GM23338 (cell line): ENCODE results near the gene PTPRN2. TPM values are rescaled to one million over a fixed set of nuclear protein-coding genes. Genes with fewer than 3 reads are reported as not detected.

Experiments used
- ATAC-seq: fragments of 200-7000 bp; cut with Tn5 transposase; 3 replicates; pipeline ENCODE4 v1.9.1; 2020
- DNase-seq: peaks from one replicate; pipeline ENCODE4 v3.0.0-alpha.2; 2015; ENCODE audit warnings: low spot score
- H2AFZ ChIP-seq: fragments of 200-600 bp; sonication (generic); 2 replicates; pipeline ENCODE4 v1.8.0; 2016; ENCODE audit warnings: antibody characterized with exemption, mild to moderate bottlenecking, moderate library complexity
- H3F3A ChIP-seq: fragments of 200-600 bp; sonication (generic); replicated peaks from 2 replicates; pipeline ENCODE4 v1.8.0; 2017; ENCODE audit warnings: antibody characterized with exemption, mixed run types, low read depth
- H3K27ac ChIP-seq: fragments of 200-600 bp; sonication (generic); 2 replicates; pipeline ENCODE4 v1.6.1; 2016; ENCODE audit warnings: low read depth
- H3K27me3 ChIP-seq: fragments of 200-600 bp; sonication (generic); 2 replicates; pipeline ENCODE4 v1.8.0; 2016; ENCODE audit warnings: mild to moderate bottlenecking, mixed run types, moderate library complexity; ENCODE audit not compliant: insufficient read depth
- H3K36me3 ChIP-seq: fragments of 200-600 bp; sonication (generic); 2 replicates; pipeline ENCODE4 v1.8.0; 2016; ENCODE audit warnings: mild to moderate bottlenecking; ENCODE audit not compliant: insufficient read depth
- H3K4me1 ChIP-seq: fragments of 200-600 bp; sonication (generic); 2 replicates; pipeline ENCODE4 v1.8.0; 2016; ENCODE audit warnings: mild to moderate bottlenecking, moderate library complexity; ENCODE audit not compliant: insufficient read depth
- H3K4me2 ChIP-seq: fragments of 200-600 bp; sonication (generic); 2 replicates; pipeline ENCODE4 v1.7.1; 2017; ENCODE audit warnings: mixed run types
- H3K4me3 ChIP-seq: fragments of 200-600 bp; sonication (generic); 2 replicates; pipeline ENCODE4 v1.6.1; 2016; ENCODE audit warnings: mixed run types
- H3K79me2 ChIP-seq: fragments of 200-600 bp; sonication (generic); replicated peaks from 2 replicates; pipeline ENCODE4 v1.8.0; 2017; ENCODE audit warnings: mild to moderate bottlenecking; ENCODE audit not compliant: insufficient read depth
- H3K9me2 ChIP-seq: fragments of 200-600 bp; sonication (generic); 2 replicates; pipeline ENCODE4 v1.8.0; 2017; ENCODE audit not compliant: insufficient read depth
- H4K20me1 ChIP-seq: fragments of 200-600 bp; sonication (generic); replicated peaks from 2 replicates; pipeline ENCODE4 v1.8.0; 2017; ENCODE audit warnings: mild to moderate bottlenecking; ENCODE audit not compliant: insufficient read depth
- H3K27ac Mint-ChIP-seq: 2 replicates; pipeline ENCODE4 v1.8.0; 2020; ENCODE audit warnings: inconsistent platforms, mild to moderate bottlenecking, moderate library complexity, mixed read lengths
- H3K27me3 Mint-ChIP-seq: 3 replicates; pipeline ENCODE4 v1.8.0; 2022; ENCODE audit warnings: low read depth, mild to moderate bottlenecking, moderate library complexity, mixed read lengths, inconsistent platforms; ENCODE audit not compliant: insufficient read depth, poor library complexity
- H3K36me3 Mint-ChIP-seq: 3 replicates; pipeline ENCODE4 v1.8.0; 2021; ENCODE audit warnings: low read depth, mild to moderate bottlenecking, inconsistent platforms, moderate library complexity, mixed read lengths
- H3K4me1 Mint-ChIP-seq: 3 replicates; pipeline ENCODE4 v1.8.0; 2020; ENCODE audit warnings: mild to moderate bottlenecking, inconsistent platforms, mixed read lengths
- H3K4me3 Mint-ChIP-seq: 3 replicates; pipeline ENCODE4 v1.8.0; 2021; ENCODE audit warnings: moderate library complexity, mild to moderate bottlenecking, inconsistent platforms, mixed read lengths
- H3K9me3 Mint-ChIP-seq: 3 replicates; pipeline ENCODE4 v1.8.0; 2020; ENCODE audit warnings: moderate library complexity, mild to moderate bottlenecking, inconsistent platforms, mixed read lengths
- CREB1 ChIP-seq: fragments of 250-450 bp; sonication (Bioruptor Pico); IDR thresholded peaks from 2 replicates; pipeline ENCODE4 v1.5.0; 2020; ENCODE audit warnings: low read depth, mild to moderate bottlenecking, moderate library complexity
- EZH2 ChIP-seq: fragments of 200-600 bp; sonication (generic); IDR thresholded peaks from one replicate; pipeline ENCODE4 v1.8.0; 2017; ENCODE audit warnings: antibody characterized with exemption, mild to moderate bottlenecking, low read depth; ENCODE audit not compliant: unreplicated experiment
- EZH2phosphoT487 ChIP-seq: fragments of 200-600 bp; sonication (generic); IDR thresholded peaks from one replicate; pipeline ENCODE4 v1.8.1; 2018; ENCODE audit warnings: antibody characterized with exemption; ENCODE audit not compliant: unreplicated experiment
- JUNB ChIP-seq: IDR thresholded peaks from one replicate; pipeline ENCODE4 v1.6.1; 2016; ENCODE audit warnings: antibody characterized with exemption; ENCODE audit not compliant: unreplicated experiment
- NANOG ChIP-seq: IDR thresholded peaks from 2 replicates; pipeline ENCODE4 v1.6.1; 2016; ENCODE audit warnings: antibody characterized with exemption, borderline replicate concordance
- POLR2AphosphoS5 ChIP-seq: IDR thresholded peaks from 2 replicates; pipeline ENCODE4 v1.6.1; 2016; ENCODE audit warnings: antibody characterized with exemption, low read depth
- STAT1 ChIP-seq: IDR thresholded peaks from one replicate; pipeline ENCODE4 v1.6.1; 2016; ENCODE audit warnings: antibody characterized with exemption; ENCODE audit not compliant: unreplicated experiment
- ZNF331 ChIP-seq: fragments of 250-450 bp; sonication (Bioruptor Pico); IDR thresholded peaks from 2 replicates; pipeline ENCODE4 v1.5.0; 2020; ENCODE audit warnings: low read depth, mild to moderate bottlenecking, moderate library complexity
- polyA plus RNA-seq: library from polyadenylated mRNA; unstranded; fragments of >200 nt; fragmentation: Nextera tagmentation; extraction: Ambion mirVana; gene quantifications from 2 replicates; pipeline ENCODE4 v1.2.1, GENCODE V29; 2016
- total RNA-seq: library from RNA; depleted of rRNA; stranded (reverse); fragments of >200 nt; shearing (Covaris generic); gene quantifications from 2 replicates; pipeline ENCODE4 v1.2.3, GENCODE V29; 2014
- TF ChIP-seq, protein P1 (sequence below), 2 experiments: fragments of 200-600 bp in 1 of 2; sonication (generic) in 1 of 2; conservative IDR thresholded peaks; 2 replicates each; pipeline versions ENCODE4 v1.5.1 to v1.6.1; 2016 to 2017; ENCODE audit warnings: antibody characterized with exemption in 2 of 2, low read depth in 2 of 2, mild to moderate bottlenecking in 2 of 2, moderate library complexity in 1 of 2
- TF ChIP-seq, protein P2 (sequence below): IDR thresholded peaks from one replicate; pipeline ENCODE4 v1.6.1; 2018; ENCODE audit warnings: antibody characterized with exemption; ENCODE audit not compliant: unreplicated experiment

PTPRN2 gene
- total and polyA plus RNA-seq, 2 experiments from 2014 or later: 0.87 to 4.0 TPM

DNA sequence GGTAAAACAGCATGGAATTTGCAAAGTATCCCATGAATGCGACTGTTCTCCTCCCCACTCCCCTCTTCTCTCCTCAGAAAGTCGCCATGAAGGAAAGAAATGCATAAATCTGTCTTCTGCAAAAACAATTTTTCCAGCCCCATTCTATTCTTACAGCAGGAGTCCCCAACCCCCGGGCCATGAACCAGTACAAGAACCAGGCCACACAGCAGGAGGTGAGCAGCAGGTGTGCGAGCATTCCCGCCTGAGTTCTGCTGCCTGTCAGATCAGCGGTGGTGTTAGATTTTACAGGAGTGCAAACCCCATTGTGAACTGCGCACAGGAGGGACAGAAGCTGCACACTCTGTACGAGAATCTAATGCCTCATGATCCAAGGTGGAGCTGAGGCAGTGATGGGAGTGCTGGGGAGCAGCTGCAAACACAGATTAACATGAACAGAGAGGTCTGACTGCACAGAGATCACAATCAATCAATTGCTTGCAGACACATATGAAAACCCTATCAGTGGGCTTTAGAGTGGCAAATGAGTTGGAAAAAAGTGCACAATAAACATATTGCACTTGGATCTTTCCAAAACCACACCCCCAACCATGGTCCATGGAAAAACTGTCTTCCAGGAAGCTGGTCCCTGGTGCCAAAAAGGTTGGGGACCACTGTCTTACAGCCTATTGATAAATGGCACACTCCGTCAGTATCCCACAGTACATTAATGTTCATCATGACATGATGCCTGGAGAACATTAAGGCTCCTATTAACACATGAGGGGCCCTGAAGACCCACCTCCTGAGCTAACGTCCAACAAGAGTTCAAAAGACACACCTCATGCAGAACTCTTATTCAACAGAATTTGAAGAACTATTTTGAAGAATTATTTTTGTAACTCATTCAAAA is 205.0 kb downstream of the PTPRN2 start (continued):
- TF ChIP-seq, protein P1, sequence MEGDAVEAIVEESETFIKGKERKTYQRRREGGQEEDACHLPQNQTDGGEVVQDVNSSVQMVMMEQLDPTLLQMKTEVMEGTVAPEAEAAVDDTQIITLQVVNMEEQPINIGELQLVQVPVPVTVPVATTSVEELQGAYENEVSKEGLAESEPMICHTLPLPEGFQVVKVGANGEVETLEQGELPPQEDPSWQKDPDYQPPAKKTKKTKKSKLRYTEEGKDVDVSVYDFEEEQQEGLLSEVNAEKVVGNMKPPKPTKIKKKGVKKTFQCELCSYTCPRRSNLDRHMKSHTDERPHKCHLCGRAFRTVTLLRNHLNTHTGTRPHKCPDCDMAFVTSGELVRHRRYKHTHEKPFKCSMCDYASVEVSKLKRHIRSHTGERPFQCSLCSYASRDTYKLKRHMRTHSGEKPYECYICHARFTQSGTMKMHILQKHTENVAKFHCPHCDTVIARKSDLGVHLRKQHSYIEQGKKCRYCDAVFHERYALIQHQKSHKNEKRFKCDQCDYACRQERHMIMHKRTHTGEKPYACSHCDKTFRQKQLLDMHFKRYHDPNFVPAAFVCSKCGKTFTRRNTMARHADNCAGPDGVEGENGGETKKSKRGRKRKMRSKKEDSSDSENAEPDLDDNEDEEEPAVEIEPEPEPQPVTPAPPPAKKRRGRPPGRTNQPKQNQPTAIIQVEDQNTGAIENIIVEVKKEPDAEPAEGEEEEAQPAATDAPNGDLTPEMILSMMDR (conservative IDR thresholded peaks at IDR 0.05; ENCODE audit: low read depth in 2 of 2): no peak
- TF ChIP-seq JUNB (no peak), EZH2 (no peak)

DNA sequence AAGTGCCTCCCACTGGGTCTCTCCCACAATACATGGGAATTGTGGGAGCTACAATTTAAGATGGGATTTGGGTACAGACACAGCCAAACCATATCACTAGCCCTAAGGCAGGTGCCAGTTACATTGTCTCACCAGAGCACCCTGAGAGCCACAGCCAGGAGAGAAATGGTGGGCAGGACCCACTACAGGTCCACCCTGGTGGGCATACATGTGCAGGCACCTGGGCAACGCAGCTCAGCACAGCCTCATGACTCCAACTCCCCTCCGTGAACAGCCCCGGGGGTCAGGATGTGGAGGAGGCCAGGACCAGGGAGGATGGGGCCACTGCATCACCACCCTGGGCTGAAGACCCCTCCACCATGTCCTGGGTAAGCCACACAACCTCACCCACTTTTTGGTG is 205.7 kb downstream of the PTPRN2 start:
- Histone ChIP-seq H4K20me1 (no peaks in the 10 kb centered on the region), H2AFZ (no peak overlapping the region), H3K27ac (no peak overlapping the region), H3K27me3 (no peaks in the 10 kb centered on the region), H3K36me3 (no peaks in the 10 kb centered on the region), H3K4me3 (no peak overlapping the region), H3K9me2 (no peaks in the 10 kb centered on the region), H3K4me1 (no peaks in the 10 kb centered on the region), H3K79me2 (no peaks in the 10 kb centered on the region), H3F3A (no peaks in the 10 kb centered on the region), H3K4me2 (no peak overlapping the region)
- peaks cover 10% of the 10 kb centered on the region for H3K27me3 Mint-ChIP-seq
- H3K36me3 Mint-ChIP-seq: peaks cover 38% of the 10 kb centered on the region
- no peak overlapping the region for H3K4me3 Mint-ChIP-seq
- peaks cover 96% of the 10 kb centered on the region for H3K9me3 Mint-ChIP-seq
- DNase-seq (no peak), ATAC-seq (no peak)
- no peak overlapping the region for H3K27ac Mint-ChIP-seq
- no peaks in the 10 kb centered on the region; the same call in 2 of the 3 replicates for H3K4me1 Mint-ChIP-seq
- TF ChIP-seq NANOG (no peak), POLR2AphosphoS5 (no peak), STAT1 (no peak), CREB1 (CRISPR knock-in tag) (no peak), JUNB (no peak), EZH2phosphoT487 (no peak), ZNF331 (CRISPR knock-in tag) (no peak), EZH2 (no peak)
- TF ChIP-seq, protein P2, sequence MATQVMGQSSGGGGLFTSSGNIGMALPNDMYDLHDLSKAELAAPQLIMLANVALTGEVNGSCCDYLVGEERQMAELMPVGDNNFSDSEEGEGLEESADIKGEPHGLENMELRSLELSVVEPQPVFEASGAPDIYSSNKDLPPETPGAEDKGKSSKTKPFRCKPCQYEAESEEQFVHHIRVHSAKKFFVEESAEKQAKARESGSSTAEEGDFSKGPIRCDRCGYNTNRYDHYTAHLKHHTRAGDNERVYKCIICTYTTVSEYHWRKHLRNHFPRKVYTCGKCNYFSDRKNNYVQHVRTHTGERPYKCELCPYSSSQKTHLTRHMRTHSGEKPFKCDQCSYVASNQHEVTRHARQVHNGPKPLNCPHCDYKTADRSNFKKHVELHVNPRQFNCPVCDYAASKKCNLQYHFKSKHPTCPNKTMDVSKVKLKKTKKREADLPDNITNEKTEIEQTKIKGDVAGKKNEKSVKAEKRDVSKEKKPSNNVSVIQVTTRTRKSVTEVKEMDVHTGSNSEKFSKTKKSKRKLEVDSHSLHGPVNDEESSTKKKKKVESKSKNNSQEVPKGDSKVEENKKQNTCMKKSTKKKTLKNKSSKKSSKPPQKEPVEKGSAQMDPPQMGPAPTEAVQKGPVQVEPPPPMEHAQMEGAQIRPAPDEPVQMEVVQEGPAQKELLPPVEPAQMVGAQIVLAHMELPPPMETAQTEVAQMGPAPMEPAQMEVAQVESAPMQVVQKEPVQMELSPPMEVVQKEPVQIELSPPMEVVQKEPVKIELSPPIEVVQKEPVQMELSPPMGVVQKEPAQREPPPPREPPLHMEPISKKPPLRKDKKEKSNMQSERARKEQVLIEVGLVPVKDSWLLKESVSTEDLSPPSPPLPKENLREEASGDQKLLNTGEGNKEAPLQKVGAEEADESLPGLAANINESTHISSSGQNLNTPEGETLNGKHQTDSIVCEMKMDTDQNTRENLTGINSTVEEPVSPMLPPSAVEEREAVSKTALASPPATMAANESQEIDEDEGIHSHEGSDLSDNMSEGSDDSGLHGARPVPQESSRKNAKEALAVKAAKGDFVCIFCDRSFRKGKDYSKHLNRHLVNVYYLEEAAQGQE: no peak
- TF ChIP-seq, protein P1 (conservative IDR thresholded peaks at IDR 0.05; ENCODE audit: low read depth in 2 of 2): no peak
